H1 (cell line): ENCODE measurements around the gene EHD2. TPM values are rescaled to one million over a fixed set of nuclear protein-coding genes. Genes with fewer than 3 reads are reported as not detected.

Experiments used
- CHD7 ChIP-seq: fragments of 300-600 bp; sonication (generic); IDR thresholded peaks from 2 replicates; pipeline ENCODE4 v1.7.1; 2012; ENCODE audit warnings: low read length, moderate library complexity, mild to moderate bottlenecking, inconsistent platforms; ENCODE audit not compliant: insufficient replicate concordance
- E2F6 ChIP-seq: IDR thresholded peaks from 2 replicates; pipeline ENCODE4 v1.6.1; 2012; ENCODE audit warnings: inconsistent platforms
- EP300 ChIP-seq, 2 experiments: IDR thresholded peaks; 1 replicate in 1 of 2; 2 replicates in 1 of 2; pipeline ENCODE4 v1.6.1; 2011 to 2012; ENCODE audit warnings: low read depth in 2 of 2, low read length in 2 of 2, mild to moderate bottlenecking in 2 of 2, borderline replicate concordance in 1 of 2, inconsistent platforms in 1 of 2, moderate library complexity in 1 of 2
- SP2 ChIP-seq: IDR thresholded peaks from 2 replicates; pipeline ENCODE4 v1.6.1; 2012; ENCODE audit warnings: mild to moderate bottlenecking, low read length, inconsistent platforms
- polyA plus RNA-seq, 7 experiments: library from polyadenylated mRNA; depleted of rRNA in 3 of 7; stranded (reverse) in 5 of 7; unstranded in 2 of 7; fragments of >200 nt in 5 of 7; fragments of 200-250 nt in 2 of 7; gene quantifications; 1 replicate in 5 of 7; 2 replicates in 1 of 7; 4 replicates in 1 of 7; pipeline versions ENCODE4 v1.2.1 to v1.2.3, GENCODE V29; 2011 to 2013; ENCODE audit warnings: missing spikeins in 2 of 7, mixed read lengths in 2 of 7
- total RNA-seq: library from RNA; stranded (reverse); fragmentation: NEBNext Ultra II Directional; extraction: Animal tissue kit (Norgen Biotek cat#: 25700); gene quantifications from 2 replicates; pipeline ENCODE4 v1.2.1, GENCODE V29; 2021

The EHD2 gene
- total and polyA plus RNA-seq, 2 of the 8 experiments (the other 6 are each of a cell fraction or from before 2014, with no cell fraction given) = 4.5 to 14.3 TPM

- TF ChIP-seq CHD7 = no peak
- no peak for TF ChIP-seq SP2
- no peak for TF ChIP-seq E2F6
- no peak for TF ChIP-seq EP300 (IDR thresholded peaks at IDR 0.05; ENCODE audit: borderline replicate concordance in 1 of 2, low read depth in 2 of 2, low read length in 2 of 2)
Observed at GRCh38 chr19:47691090-47691489, 22.1 kb upstream of the EHD2 start (continued).
